H1 (cell line): ENCODE measurements around the gene TPBGL.

Experiments
- EP300 ChIP-seq, 2 experiments: IDR thresholded peaks; 1 replicate in 1 of 2; 2 replicates in 1 of 2; pipeline ENCODE4 v1.6.1; 2011 to 2012; ENCODE audit warnings: low read depth in 2 of 2, low read length in 2 of 2, mild to moderate bottlenecking in 2 of 2, borderline replicate concordance in 1 of 2, inconsistent platforms in 1 of 2, moderate library complexity in 1 of 2
- EZH2 ChIP-seq: fragments of 200-600 bp; sonication (generic); IDR thresholded peaks from 2 replicates; pipeline ENCODE4 v1.7.1; 2012; ENCODE audit warnings: low read depth, mild to moderate bottlenecking, moderate library complexity, low read length, inconsistent platforms; ENCODE audit not compliant: severe bottlenecking

DNA sequence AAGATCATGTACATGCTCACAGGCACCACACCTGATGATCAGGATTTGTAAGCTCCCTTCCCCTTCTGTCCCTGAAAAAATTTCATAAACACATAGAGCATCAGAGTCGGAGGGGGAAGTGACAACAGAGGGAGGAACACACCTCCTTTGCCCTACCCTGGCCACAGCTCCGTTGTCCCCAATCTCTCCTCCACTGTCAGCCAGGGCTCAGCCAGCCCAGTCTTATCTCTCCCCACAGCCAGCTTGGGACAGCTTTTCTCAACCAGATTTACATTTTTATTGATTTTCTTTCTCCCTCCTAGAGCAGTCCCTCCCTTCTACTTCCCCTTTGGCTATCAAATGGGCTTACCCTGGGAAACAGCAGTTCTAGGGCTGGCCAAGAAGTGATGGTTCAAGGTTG lies 32.1 kb upstream of the TPBGL start:
- TF ChIP-seq EZH2 = no peak
- TF ChIP-seq EP300 (IDR thresholded peaks at IDR 0.05; ENCODE audit: borderline replicate concordance in 1 of 2, low read depth in 2 of 2, low read length in 2 of 2) = no peak
